ENCODE data around the gene PIWIL4.
"Not testable (repeated sequence)": the region's sequence is repeated elsewhere in the genome, so short reads cannot be mapped to it uniquely, and the experiment has no call there.

The PIWIL4 gene

DNA sequence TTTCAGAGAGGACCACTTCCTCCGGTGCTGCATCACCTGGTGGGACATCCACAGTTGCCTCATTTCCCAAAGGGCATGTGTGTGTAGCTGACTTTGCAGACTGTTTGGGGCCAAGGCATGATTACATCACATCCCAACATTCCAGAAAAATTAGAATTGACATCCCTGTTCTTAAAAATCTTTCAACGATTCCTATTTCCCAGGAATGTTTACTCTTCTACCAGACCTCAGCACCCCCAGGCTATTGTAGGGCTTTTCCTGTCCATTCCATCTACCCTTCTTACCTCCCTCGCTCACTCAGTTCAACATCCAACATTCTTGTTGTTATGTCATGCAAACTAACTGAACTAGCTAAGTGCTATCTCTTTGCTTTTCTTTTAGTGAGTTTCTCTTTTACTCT is 37.3 kb downstream of the PIWIL4 start:
- no peak overlapping the region for H3K4me3 ChIP-seq (replicated peaks; ENCODE audit: low read depth, low read length)
- H3K36me3 ChIP-seq (ENCODE audit: control insufficient read depth, insufficient read depth, low read length), result no peaks in the 10 kb centered on the region
- no peak for DNase-seq (ENCODE audit: extremely low read depth, insufficient read length)
- TF ChIP-seq, protein P1, sequence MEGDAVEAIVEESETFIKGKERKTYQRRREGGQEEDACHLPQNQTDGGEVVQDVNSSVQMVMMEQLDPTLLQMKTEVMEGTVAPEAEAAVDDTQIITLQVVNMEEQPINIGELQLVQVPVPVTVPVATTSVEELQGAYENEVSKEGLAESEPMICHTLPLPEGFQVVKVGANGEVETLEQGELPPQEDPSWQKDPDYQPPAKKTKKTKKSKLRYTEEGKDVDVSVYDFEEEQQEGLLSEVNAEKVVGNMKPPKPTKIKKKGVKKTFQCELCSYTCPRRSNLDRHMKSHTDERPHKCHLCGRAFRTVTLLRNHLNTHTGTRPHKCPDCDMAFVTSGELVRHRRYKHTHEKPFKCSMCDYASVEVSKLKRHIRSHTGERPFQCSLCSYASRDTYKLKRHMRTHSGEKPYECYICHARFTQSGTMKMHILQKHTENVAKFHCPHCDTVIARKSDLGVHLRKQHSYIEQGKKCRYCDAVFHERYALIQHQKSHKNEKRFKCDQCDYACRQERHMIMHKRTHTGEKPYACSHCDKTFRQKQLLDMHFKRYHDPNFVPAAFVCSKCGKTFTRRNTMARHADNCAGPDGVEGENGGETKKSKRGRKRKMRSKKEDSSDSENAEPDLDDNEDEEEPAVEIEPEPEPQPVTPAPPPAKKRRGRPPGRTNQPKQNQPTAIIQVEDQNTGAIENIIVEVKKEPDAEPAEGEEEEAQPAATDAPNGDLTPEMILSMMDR (IDR thresholded peaks at IDR 0.05; ENCODE audit: insufficient read depth, low read length, poor library complexity, severe bottlenecking), result no peak
- no peaks in the 10 kb centered on the region for H3K27me3 ChIP-seq (replicated peaks; ENCODE audit: control insufficient read depth, insufficient read depth, low read length)

DNA sequence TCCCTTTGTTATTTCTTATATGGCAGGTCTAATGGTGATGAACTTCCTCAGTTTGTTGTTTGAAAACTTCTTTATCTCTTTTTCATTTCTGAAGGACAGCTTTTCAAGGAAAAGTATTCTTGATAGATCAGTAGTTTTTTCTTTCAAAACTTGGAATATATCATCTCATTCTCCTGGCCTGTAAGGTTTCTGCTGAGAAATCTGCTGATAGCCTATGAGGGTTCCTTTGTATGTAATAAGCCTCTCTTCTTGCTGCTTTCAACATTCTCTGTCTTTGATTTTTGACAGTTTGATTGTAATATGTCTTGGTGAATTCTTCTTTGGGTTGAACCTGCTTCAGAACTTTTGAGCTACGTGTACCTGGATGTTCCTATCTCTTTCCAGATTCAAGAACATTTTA is 46.0 kb downstream of the PIWIL4 start:
- TF ChIP-seq, protein P1 (IDR thresholded peaks at IDR 0.05; ENCODE audit: insufficient read depth, low read length, poor library complexity, severe bottlenecking), result no peak
- H3K4me3 ChIP-seq (replicated peaks; ENCODE audit: low read depth, low read length), result no peak overlapping the region
- H3K36me3 ChIP-seq (ENCODE audit: control insufficient read depth, insufficient read depth, low read length), result no peaks in the 10 kb centered on the region
- no peak for DNase-seq (ENCODE audit: extremely low read depth, insufficient read length)
- no peaks in the 10 kb centered on the region; the same call in 1 of the 2 replicates for H3K27me3 ChIP-seq (replicated peaks; ENCODE audit: control insufficient read depth, insufficient read depth, low read length)

DNA sequence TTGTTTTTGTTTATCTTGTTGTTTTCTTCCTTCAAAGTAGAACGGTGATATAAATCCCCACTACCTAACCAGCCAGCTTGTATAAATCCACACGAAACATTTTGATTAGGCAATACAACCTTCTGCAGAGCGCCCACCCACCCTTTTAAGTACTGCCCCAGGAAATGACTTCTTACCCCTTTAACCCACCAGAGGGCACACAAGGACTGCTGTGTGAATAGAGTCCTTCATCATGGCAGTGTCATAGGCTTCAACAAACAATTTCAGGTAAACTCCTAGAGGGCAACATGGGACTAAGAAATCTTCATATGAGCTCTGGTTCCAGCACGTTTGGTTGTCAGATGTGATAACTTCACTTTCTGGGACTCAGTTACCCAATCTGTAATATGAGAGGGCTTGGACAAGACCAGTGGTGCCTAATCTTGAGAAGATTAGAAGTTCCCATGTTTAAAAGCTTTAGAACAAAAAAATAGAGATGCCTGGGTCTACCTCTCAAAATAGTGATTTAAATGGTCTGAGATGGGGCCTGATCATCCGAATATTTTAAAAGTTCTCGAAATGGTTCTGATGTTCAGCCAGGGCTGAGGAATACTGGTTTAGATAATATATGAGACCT is 56.1 kb downstream of the PIWIL4 start:
- Histone ChIP-seq H3K36me3 (ENCODE audit: control insufficient read depth, insufficient read depth, low read length) (no peaks in the 10 kb centered on the region), H3K4me3 (replicated peaks; ENCODE audit: low read depth, low read length) (no peak overlapping the region), H3K27me3 (replicated peaks; ENCODE audit: control insufficient read depth, insufficient read depth, low read length) (no peaks in the 10 kb centered on the region; the same call in 1 of the 2 replicates)
- DNase-seq (ENCODE audit: extremely low read depth, insufficient read length), result no peak
- TF ChIP-seq, protein P1 (IDR thresholded peaks at IDR 0.05; ENCODE audit: insufficient read depth, low read length, poor library complexity, severe bottlenecking), result peak; percentile 67

DNA sequence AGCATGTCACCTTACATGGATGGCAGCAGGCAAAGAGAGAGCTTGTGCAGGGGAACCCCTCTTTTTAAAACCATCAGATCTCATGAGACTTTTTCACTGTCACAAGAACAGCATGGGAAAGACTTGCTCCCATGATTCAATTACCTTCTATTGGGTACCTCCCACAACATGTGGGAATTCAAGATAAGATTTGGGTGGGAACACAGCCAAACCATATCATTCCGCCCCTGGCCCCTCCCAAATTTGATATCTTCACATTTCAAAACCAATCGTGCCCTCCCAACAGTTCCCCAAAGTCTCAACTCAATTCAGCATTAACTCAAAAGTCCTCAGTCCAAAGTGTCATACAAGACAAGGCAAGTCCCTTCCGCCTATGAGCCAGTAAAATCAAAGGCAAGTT is 58.3 kb downstream of the PIWIL4 start:
- not testable (repeated sequence) for DNase-seq (ENCODE audit: extremely low read depth, insufficient read length); H3K4me3 ChIP-seq (replicated peaks; ENCODE audit: low read depth, low read length); H3K27me3 ChIP-seq (replicated peaks; ENCODE audit: control insufficient read depth, insufficient read depth, low read length)

DNA sequence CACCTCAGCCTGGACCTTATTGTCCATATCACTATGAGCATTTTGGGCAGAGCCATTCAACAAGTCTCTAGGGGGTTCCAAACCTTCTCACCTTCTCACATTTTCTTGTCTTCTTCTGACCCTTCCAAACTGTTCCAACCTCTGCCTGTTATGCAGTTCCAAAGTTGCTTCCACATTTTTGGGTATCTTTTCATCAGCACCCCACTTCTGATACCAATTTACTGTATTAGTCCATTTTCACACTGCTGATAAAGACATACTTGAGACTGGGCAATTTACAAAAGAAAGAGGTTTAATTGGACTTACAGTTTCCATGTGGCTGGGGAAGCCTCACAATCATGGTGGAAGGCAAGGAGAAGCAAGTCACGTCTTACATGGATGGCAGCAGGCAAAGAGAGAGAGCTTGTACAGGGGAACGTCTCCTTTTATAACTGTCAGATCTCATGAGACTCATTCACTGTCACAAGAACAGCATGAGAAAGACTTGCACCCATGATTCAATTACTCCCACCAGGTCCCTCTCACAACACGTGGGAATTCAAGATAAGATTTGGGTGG is 59.9 kb downstream of the PIWIL4 start:
- H3K36me3 ChIP-seq (ENCODE audit: control insufficient read depth, insufficient read depth, low read length); H3K4me3 ChIP-seq (replicated peaks; ENCODE audit: low read depth, low read length); DNase-seq (ENCODE audit: extremely low read depth, insufficient read length); H3K27me3 ChIP-seq (replicated peaks; ENCODE audit: control insufficient read depth, insufficient read depth, low read length): not testable (repeated sequence)

More for the DNA sequence above, 58.3 kb downstream of the PIWIL4 start:
- not testable (repeated sequence) for H3K36me3 ChIP-seq (ENCODE audit: control insufficient read depth, insufficient read depth, low read length)

DNA sequence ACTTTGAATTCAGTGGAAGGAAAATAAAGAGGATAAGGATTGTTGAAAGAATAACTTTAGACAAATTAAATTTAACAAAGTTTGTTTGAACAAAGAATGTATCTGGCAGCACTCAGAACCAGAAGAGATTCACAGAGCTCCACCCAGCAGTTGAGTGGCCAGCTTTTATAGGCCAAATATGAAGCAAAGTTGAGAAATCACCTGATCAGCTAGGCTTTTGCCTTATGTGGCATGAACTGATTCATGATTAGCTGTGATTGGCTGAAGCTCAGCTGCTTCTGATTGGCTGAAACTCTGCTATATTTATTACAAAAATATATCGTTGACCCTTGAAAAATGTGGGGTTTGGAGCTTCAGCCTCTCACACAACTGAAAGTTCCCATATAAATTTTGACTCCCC is 62.6 kb downstream of the PIWIL4 start:
- TF ChIP-seq, protein P1 (IDR thresholded peaks at IDR 0.05; ENCODE audit: insufficient read depth, low read length, poor library complexity, severe bottlenecking), result no peak
- no peak for DNase-seq (ENCODE audit: extremely low read depth, insufficient read length)
- H3K4me3 ChIP-seq (replicated peaks; ENCODE audit: low read depth, low read length), result no peak overlapping the region
- no peaks in the 10 kb centered on the region for H3K27me3 ChIP-seq (replicated peaks; ENCODE audit: control insufficient read depth, insufficient read depth, low read length)
- H3K36me3 ChIP-seq (ENCODE audit: control insufficient read depth, insufficient read depth, low read length), result no peaks in the 10 kb centered on the region

DNA sequence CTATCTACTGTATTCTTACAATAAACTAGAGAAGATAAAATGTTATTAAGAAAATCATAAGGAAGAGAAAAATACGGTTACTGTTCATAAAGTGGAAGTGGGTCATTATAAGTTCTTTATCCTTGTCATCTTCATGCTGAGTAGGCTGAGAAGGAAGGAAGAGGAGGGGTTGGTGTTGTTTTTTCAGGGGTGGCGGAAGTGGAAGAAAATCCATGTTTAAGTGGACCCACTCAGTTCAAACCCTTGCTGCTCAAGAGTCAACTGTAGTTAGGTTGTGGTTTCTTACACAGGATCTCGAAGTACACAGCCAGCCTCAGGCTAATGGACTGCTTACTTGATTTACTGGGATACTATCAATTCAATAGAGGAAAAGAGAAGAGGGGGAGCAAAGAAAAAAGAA is 63.1 kb downstream of the PIWIL4 start:
- no peaks in the 10 kb centered on the region for H3K36me3 ChIP-seq (ENCODE audit: control insufficient read depth, insufficient read depth, low read length)
- H3K4me3 ChIP-seq (replicated peaks; ENCODE audit: low read depth, low read length), result no peak overlapping the region
- TF ChIP-seq, protein P1 (IDR thresholded peaks at IDR 0.05; ENCODE audit: insufficient read depth, low read length, poor library complexity, severe bottlenecking), result no peak
- DNase-seq (ENCODE audit: extremely low read depth, insufficient read length), result no peak
- H3K27me3 ChIP-seq (replicated peaks; ENCODE audit: control insufficient read depth, insufficient read depth, low read length), result no peaks in the 10 kb centered on the region; the same call in 1 of the 2 replicates

Measured in GM06990 (cell line).